PC-9 (cell line): ENCODE measurements around the gene CRACDL.

Experiments used
- EZH2 ChIP-seq: fragments of 200-600 bp; sonication (generic); IDR thresholded peaks from 2 replicates; pipeline ENCODE4 v1.8.0; 2017; ENCODE audit warnings: antibody characterized with exemption, low read depth
- TF ChIP-seq, protein P1 (sequence below): fragments of 200-600 bp; sonication (generic); conservative IDR thresholded peaks from 2 replicates; pipeline ENCODE4 v1.6.1; 2017; ENCODE audit warnings: mixed run types, antibody characterized with exemption, mild to moderate bottlenecking, moderate library complexity

DNA sequence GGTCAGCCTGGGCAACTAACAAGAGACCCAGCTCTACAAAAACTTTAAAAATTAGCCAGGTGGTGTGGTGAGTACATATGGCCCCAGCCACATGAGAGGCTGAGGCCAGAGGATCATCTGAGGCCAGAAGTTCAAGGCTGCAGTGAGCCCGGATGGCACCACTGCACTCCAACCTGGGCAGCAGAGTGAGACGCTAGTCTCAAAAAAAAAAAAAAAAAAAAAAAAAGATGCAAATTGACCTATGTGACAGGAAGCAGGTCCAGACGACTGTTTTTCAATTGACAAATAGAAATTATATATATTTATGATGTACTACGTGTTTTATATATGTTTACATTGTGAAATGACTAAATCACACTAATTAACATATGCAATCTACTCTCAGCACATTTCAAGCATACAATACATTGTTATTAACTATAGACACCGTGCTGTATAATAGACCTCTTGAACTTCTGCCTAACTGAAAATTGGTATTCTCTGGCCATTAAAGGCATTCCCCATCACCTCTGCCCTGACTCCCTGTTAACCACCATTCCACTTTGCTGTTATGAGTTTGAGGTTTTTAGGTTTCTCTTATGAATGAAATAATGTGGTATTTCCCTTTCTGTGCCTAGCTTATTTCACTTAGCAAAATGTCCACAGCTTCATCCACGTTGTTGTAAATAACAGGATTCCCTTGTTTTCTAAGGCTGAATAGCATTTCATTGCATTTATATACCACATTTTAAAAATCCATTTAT lies 172.6 kb downstream of the CRACDL start:
- TF ChIP-seq, protein P1, sequence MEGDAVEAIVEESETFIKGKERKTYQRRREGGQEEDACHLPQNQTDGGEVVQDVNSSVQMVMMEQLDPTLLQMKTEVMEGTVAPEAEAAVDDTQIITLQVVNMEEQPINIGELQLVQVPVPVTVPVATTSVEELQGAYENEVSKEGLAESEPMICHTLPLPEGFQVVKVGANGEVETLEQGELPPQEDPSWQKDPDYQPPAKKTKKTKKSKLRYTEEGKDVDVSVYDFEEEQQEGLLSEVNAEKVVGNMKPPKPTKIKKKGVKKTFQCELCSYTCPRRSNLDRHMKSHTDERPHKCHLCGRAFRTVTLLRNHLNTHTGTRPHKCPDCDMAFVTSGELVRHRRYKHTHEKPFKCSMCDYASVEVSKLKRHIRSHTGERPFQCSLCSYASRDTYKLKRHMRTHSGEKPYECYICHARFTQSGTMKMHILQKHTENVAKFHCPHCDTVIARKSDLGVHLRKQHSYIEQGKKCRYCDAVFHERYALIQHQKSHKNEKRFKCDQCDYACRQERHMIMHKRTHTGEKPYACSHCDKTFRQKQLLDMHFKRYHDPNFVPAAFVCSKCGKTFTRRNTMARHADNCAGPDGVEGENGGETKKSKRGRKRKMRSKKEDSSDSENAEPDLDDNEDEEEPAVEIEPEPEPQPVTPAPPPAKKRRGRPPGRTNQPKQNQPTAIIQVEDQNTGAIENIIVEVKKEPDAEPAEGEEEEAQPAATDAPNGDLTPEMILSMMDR = no peak
- TF ChIP-seq EZH2 = no peak
